IMR-90 (cell line): ENCODE results near the gene PPP1R9B.

Source experiments
- CTCF ChIP-seq: conservative IDR thresholded peaks from 2 replicates; pipeline ENCODE4 v1.5.1; 2012; ENCODE audit warnings: mild to moderate bottlenecking, low read depth, low read length, improper control_type of control experiment
- POLR2A ChIP-seq: IDR thresholded peaks from 2 replicates; pipeline ENCODE4 v1.6.1; 2012; ENCODE audit warnings: mild to moderate bottlenecking, low read depth, low read length

DNA sequence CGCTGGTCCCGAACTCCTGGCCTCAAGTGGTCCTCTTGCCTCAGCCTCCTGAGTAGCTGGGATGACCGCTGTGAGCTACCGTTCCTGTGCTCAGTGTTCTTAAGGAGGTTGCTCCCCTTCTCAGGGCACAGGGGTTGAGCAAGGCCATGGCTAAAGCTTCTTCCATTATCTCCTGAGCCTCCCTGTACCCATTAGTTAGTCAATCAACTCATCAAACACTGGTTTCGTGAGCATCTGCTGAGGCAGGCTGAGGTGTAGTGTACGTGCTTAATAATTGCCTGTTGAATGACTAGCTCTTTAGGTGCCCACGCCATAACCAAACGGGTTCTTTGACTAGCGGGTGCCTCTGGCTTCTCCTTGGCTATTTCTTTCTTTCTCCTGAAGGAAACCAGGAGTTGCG, 27.0 kb upstream of the PPP1R9B start:
- TF ChIP-seq CTCF = no peak
- TF ChIP-seq POLR2A = 0 out of 2 replicates have a peak, but pooled peaks have one; percentile 36
